H7 (cell line): ENCODE data around the gene FAM111B. TPM values are rescaled to one million over a fixed set of nuclear protein-coding genes. Genes with fewer than 3 reads are reported as not detected.
"Not testable (repeated sequence)": the region's sequence is repeated elsewhere in the genome, so short reads cannot be mapped to it uniquely, and the experiment has no call there.

Source experiments
- DNase-seq: peaks from one replicate; pipeline ENCODE4 v3.0.0; 2012
- H3K27me3 ChIP-seq: 2 replicates; pipeline ENCODE4 v1.6.0; 2011; ENCODE audit warnings: mild to moderate bottlenecking, low read length; ENCODE audit not compliant: control insufficient read depth, insufficient read depth
- H3K36me3 ChIP-seq: replicated peaks from 2 replicates; pipeline ENCODE4 v1.5.1; 2011; ENCODE audit warnings: low read length; ENCODE audit not compliant: control insufficient read depth, insufficient read depth
- H3K4me3 ChIP-seq: 2 replicates; pipeline ENCODE4 v1.5.1; 2011; ENCODE audit warnings: low read depth, mild to moderate bottlenecking, control low read depth, low read length, moderate library complexity; ENCODE audit not compliant: insufficient read depth
- total RNA-seq: library from RNA; depleted of rRNA; stranded (reverse); fragments of >200 nt; shearing (Covaris generic); gene quantifications from 2 replicates; pipeline ENCODE4 v1.2.3, GENCODE V29; 2014

FAM111B gene
- total RNA-seq, 1 experiment from 2014 or later: 10.8 TPM

GRCh38 chr11:59088162-59088561 lies 18.9 kb upstream of the FAM111B start:
- Histone ChIP-seq H3K27me3 (no peaks in the 10 kb centered on the region), H3K36me3 (no peaks in the 10 kb centered on the region), H3K4me3 (no peak overlapping the region)
- DNase-seq: no peak

DNA sequence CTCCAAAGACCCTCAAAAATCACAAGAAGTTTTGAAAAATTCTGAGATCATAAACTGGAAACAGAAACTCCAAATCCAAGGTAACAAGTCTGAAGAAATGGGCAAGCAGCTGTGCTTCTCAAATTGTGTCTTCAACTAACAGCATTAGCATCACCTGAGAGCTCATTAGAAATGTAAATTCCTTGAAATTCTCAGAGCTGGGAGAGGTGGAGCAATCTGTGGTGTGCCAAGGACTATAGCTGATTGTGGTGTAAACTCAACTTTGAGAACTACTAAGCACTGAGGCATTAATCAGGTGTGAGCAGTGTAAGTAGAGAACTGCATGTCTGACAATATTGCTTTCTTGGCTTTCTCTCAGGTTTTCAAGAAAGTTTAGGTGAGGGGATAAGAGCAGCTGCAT lies 13.5 kb upstream of the FAM111B start:
- not testable (repeated sequence) for DNase-seq, H3K27me3 ChIP-seq, H3K36me3 ChIP-seq, H3K4me3 ChIP-seq

GRCh38 chr11:59095225-59095624 lies 11.8 kb upstream of the FAM111B start:
- H3K27me3 ChIP-seq, DNase-seq, H3K36me3 ChIP-seq, H3K4me3 ChIP-seq: not testable (repeated sequence)

- H3K4me3 ChIP-seq, DNase-seq: not testable (repeated sequence)
Observed at GRCh38 chr11:59095972-59096575, 11.0 kb upstream of the FAM111B start.

GRCh38 chr11:59097113-59097708 lies 9.8 kb upstream of the FAM111B start:
- DNase-seq: no peak
- H3K4me3 ChIP-seq: no peak overlapping the region
- H3K27me3 ChIP-seq: peaks cover 2% of the 10 kb centered on the region; the same call in 1 of the 2 replicates
- no peaks in the 10 kb centered on the region for H3K36me3 ChIP-seq

More at GRCh38 chr11:59095972-59096575, 11.0 kb upstream of the FAM111B start:
- H3K27me3 ChIP-seq, H3K36me3 ChIP-seq: not testable (repeated sequence)

DNA sequence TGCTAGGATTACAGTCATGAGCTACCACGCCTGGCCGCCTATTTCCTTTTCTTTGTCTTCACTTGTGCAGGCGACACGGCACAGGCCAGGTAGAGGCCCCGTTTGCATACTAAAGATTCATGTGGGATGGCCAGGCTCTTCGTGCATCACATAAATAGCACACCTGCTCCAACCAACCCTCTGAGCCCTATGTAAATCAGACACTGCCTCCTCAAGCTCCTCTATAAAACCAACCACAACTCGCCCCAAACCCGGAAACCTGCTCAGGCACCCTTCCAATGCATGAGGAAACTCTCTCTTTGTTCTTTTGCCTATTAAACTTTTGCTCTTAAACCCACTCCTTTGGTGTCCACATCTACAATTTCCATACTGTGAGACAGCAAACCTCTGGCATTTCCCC lies 9.1 kb upstream of the FAM111B start:
- H3K36me3 ChIP-seq, H3K4me3 ChIP-seq, H3K27me3 ChIP-seq, DNase-seq: not testable (repeated sequence)

- H3K4me3 ChIP-seq: peak overlapping the region; percentile 37; the same call in 1 of the 2 replicates
Observed at GRCh38 chr11:59102259-59102765, 4.7 kb upstream of the FAM111B start.

DNA sequence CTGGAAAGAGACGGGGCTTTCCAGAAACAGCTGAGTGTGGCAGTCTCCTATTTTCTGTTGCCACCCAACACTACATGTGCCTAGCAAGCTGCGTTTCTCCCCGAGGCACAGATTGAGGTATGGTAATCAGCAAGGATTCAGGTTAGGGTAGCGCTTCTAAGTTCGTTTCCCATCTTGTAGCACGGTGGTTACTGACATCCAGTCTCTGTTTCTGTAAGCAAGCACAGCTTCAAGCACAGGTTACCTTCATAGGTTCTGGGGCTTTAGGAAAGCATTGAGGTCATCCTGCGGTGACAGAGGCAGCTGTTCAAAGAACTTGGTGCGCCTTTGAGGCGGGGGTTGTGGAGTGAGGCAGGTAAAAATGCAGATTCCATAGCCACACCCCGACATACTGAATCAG lies 684 bp downstream of the FAM111B start:
- not testable (repeated sequence) for DNase-seq, H3K36me3 ChIP-seq
- H3K27me3 ChIP-seq: peaks cover 16% of the 10 kb centered on the region
- H3K4me3 ChIP-seq: peak overlapping the region; percentile 45

More at GRCh38 chr11:59102259-59102765, 4.7 kb upstream of the FAM111B start:
- H3K36me3 ChIP-seq: no peaks in the 10 kb centered on the region
- DNase-seq: peak; percentile 78
- H3K27me3 ChIP-seq: peaks cover 14% of the 10 kb centered on the region

- H3K4me3 ChIP-seq: no peak overlapping the region
- H3K27me3 ChIP-seq: peaks cover 2% of the 10 kb centered on the region; the same call in 1 of the 2 replicates
- DNase-seq: no peak
- H3K36me3 ChIP-seq: no peaks in the 10 kb centered on the region; the same call in 1 of the 2 replicates
Observed at GRCh38 chr11:59112494-59112893, 5.5 kb downstream of the FAM111B start.

DNA sequence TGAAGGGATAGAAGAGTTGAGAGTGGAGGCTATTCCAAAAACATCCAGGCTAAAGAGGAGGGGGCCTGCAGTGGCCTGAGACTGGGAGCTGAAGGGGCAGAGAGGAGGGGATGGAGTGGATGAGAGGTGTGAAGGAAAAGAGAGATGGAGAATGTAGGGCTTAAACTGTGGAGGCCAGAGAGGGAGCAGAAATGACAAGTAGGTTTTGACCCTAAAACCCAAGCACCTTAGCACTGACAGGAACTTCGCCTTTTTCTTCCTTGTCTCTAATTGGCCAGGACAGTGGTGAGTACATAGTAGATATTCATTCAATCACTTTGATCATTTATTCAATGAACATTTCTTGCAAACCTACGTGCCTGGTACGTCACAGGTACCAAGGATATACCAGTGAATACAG lies 7.3 kb downstream of the FAM111B start:
- Histone ChIP-seq H3K27me3 (no peaks in the 10 kb centered on the region), H3K36me3 (no peaks in the 10 kb centered on the region; the same call in 1 of the 2 replicates), H3K4me3 (no peak overlapping the region)
- no peak for DNase-seq

GRCh38 chr11:59115553-59115952 lies 8.5 kb downstream of the FAM111B start:
- no peak for DNase-seq
- no peak overlapping the region for H3K4me3 ChIP-seq
- H3K36me3 ChIP-seq: no peaks in the 10 kb centered on the region; the same call in 1 of the 2 replicates

GRCh38 chr11:59117774-59118173 lies 10.7 kb downstream of the FAM111B start:
- H3K36me3 ChIP-seq: no peaks in the 10 kb centered on the region; the same call in 1 of the 2 replicates
- H3K4me3 ChIP-seq: no peak overlapping the region
- no peak for DNase-seq

More at GRCh38 chr11:59115553-59115952, 8.5 kb downstream of the FAM111B start:
- no peaks in the 10 kb centered on the region for H3K27me3 ChIP-seq

DNA sequence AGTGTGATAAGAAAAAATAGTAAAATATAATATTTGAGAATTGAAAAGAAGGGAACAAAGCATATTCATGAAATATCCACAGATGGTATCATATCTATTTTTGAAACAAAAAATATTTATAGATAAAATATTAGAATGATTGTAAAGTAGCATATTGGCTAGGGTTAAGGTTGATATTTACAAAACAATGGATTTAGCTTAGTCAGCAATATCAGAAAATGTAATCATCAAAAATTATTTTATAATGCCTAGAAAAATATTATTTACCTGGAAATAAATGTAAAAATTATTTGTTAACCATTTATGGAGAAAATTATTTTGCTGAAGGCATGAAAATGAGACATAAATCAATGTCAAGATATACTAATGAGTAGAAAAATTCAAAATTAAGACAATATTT lies 12.8 kb downstream of the FAM111B start:
- Histone ChIP-seq H3K27me3 (no peaks in the 10 kb centered on the region), H3K36me3 (no peaks in the 10 kb centered on the region; the same call in none of the 2 replicates), H3K4me3 (no peak overlapping the region)
- DNase-seq: no peak

More at GRCh38 chr11:59117774-59118173, 10.7 kb downstream of the FAM111B start:
- H3K27me3 ChIP-seq: no peaks in the 10 kb centered on the region

GRCh38 chr11:59135648-59136461 lies 28.8 kb downstream of the FAM111B start:
- Histone ChIP-seq H3K36me3 (no peaks in the 10 kb centered on the region), H3K4me3 (no peak overlapping the region), H3K27me3 (no peaks in the 10 kb centered on the region; the same call in 1 of the 2 replicates)
- peak; percentile 86 for DNase-seq
